ENCODE results near the gene TEX264.

Gene TEX264

DNA sequence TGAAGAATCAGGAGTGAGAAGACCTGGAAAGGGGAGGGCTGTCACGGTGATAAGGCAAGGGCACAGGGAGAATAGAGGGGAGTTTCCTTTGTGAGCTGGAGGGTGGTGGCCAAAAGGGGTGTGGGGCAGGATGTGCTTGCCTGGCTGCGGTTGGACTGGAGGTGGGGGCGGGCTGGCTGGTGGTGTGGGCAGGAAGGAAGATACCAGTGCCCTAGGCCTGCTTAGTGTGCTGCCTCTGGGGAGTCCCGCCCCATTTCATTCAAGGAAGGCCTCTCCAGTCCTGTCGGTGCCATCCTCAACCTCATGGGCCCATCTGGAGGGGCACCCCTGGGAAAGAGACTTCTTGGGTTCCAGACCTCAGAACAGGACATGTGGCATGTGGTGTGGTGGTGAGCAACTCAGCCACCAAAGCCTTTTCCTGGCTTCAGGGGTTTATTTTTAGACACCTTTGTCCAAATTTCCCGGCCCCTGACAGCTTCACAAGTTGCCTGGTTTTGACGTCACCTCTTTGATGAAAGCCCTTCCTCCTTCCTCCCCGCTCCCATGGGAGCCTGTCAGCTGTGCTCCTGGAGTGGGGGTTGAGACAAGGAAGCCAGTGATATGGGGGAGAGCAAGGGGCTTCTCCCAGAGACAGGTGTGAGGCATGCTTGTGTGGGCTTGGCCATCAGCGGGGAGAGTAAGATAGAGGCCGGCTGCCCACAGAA is 15.6 kb downstream of the TEX264 start:
- TF ChIP-seq CTCF (conservative IDR thresholded peaks at IDR 0.05; ENCODE audit: low read length) = no peak
- H3K4me3 ChIP-seq (ENCODE audit: low read length) = no peak overlapping the region
- peak; percentile 35 for DNase-seq (ENCODE audit: low read depth)

DNA sequence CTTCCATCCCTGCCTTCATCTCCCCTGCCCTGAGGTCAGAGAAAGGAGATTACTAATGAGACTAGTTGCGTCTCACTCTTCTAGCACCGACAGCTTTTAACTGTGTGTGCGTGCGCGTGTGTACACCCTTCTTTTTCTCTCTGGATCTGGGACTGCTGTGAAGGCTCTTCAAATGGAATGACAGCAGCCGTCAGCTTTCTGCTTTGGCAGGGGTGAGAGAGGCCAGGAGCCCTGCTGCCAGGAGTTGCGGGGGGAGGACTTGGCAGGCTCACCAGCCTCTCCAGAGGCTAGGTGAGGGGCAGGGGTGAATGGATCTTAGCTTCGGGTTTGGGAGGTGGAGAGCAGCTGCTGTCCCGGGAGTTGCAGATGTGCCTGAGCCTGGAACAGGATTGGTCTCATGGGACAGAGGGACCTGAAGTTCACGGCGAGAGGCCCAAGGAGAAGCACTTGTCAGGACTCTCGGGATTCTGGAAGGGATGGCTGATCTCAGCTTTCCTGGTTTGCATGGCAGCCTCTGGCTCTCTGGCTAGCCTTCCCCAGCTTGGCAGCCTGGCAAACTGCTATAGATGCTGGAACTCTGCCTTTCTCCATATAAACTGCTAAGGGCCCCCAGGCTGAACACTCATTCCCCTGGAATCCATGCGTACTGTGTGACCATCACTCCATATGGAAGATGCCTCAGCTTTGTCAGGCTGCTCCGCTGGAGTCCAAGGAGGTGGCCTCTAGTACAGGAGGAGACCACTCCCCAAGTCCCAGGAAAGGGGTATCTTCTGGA is 16.6 kb downstream of the TEX264 start:
- DNase-seq (ENCODE audit: low read depth) = no peak
- no peak overlapping the region for H3K4me3 ChIP-seq (ENCODE audit: low read length)
- no peak for TF ChIP-seq CTCF (conservative IDR thresholded peaks at IDR 0.05; ENCODE audit: low read length)

GRCh38 chr3:51688206-51688600 is 17.2 kb downstream of the TEX264 start:
- H3K4me3 ChIP-seq (ENCODE audit: low read length) = no peak overlapping the region
- TF ChIP-seq CTCF (conservative IDR thresholded peaks at IDR 0.05; ENCODE audit: low read length) = no peak
- no peak for DNase-seq (ENCODE audit: low read depth)

GRCh38 chr3:51691021-51691420 is 20.0 kb downstream of the TEX264 start:
- no peak for TF ChIP-seq CTCF (conservative IDR thresholded peaks at IDR 0.05; ENCODE audit: low read length)
- no peak for DNase-seq (ENCODE audit: low read depth)
- no peak overlapping the region for H3K4me3 ChIP-seq (ENCODE audit: low read length)

DNA sequence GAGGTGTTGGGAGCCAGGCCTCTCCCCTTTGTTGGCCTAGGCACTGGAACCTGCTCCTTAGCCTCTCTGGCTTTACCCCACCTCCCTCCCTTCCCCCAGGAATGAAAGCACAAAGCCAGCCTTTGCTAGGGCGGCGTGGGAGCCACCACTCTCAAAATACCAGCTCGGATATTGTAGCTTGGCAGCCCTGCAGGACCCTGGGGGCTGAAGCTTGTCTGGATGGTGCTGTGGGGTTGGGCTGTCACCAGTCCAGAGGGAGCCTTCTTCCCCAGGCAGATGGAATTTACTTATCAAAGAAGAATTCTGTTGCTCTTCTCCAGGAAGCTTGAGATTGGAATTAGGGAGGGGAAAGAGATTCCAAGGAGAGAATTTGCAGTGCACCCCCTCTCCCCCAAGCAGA is 20.9 kb downstream of the TEX264 start:
- no peak for DNase-seq (ENCODE audit: low read depth)
- H3K4me3 ChIP-seq (ENCODE audit: low read length) = no peak overlapping the region
- no peak for TF ChIP-seq CTCF (conservative IDR thresholded peaks at IDR 0.05; ENCODE audit: low read length)

GRCh38 chr3:51692980-51693395 is 21.9 kb downstream of the TEX264 start:
- TF ChIP-seq CTCF (conservative IDR thresholded peaks at IDR 0.05; ENCODE audit: low read length) = no peak
- no peak for DNase-seq (ENCODE audit: low read depth)
- no peak overlapping the region for H3K4me3 ChIP-seq (ENCODE audit: low read length)

DNA sequence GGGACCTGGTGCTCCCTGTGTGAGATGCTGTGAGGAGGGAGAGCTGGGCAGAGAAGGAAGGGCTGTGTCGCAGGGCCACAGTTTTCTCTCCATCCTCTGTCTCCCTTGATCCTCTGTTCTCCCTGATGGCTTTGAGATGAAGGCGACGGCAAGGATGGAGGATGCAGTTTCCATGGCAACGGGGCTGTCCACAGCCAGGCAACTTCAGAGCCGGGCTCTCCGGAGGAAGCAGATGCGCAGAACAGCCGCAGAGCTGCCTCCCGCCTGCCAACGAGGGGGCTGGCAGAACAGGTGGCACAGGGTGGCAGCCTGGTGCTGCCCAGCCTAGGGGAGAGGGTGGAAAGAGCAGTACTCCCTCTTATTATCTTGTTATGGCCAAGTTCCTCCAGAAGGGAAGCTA is 25.9 kb downstream of the TEX264 start:
- no peak for TF ChIP-seq CTCF (conservative IDR thresholded peaks at IDR 0.05; ENCODE audit: low read length)
- no peak for DNase-seq (ENCODE audit: low read depth)

More for the DNA sequence above, 25.9 kb downstream of the TEX264 start:
- no peak overlapping the region for H3K4me3 ChIP-seq (ENCODE audit: low read length)
